ENCODE data around the gene NEDD4L.
A peak's percentile ranks its signal among the peaks of the same experiment; 100 is the strongest.

Gene NEDD4L

DNA sequence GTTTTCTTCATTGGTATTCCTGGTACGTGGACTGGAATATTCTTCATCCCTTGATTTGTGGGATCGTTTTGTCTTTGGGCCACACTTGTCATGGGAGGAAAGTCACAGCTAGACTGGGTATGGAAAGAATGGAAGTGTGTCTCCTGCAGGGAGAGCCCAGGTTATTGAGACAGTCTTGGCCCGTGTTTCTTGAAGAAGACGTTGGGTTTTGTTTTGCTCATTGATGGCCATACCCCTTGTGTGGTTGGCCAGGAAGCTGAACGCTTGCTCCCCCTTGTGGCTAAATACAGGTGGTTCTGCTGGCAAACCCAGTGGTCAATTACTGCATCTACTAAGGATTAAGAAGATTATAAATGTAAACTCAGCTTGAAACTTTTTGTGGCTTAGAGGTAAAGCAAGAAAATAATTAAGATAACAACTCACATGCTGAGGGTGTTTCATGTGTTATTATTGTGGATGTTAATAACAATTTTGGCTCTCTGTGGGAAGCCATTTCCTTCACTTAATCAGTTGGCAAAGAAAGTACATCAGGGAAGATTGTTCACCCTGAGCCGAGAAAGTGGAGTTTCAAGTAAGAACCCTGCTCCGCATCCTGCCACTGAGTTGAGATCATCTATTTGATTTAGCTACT, 91.8 kb downstream of the NEDD4L start:
- H3K4me3 ChIP-seq (ENCODE audit: low read depth, low read length), result peak overlapping the region; percentile 72

DNA sequence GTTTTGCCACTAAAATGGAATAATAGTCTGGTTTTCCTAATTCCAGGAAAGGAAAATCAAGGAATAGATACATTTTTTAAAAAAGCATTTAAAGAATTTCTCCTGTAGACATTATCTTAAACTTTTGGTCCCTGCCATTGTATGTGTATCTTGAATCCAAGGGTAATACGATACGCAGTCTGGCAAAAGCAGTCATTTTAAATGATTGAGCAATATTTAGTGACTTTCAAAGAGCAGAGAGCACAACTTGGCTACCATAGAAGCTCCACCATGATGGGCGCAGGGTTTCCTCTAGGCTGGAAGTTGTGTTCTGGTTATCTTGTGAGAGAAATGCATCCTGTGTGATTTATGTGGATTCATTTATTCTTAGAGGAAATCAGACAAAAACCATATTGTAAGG, 92.9 kb downstream of the NEDD4L start:
- Histone ChIP-seq H3K79me2 (ENCODE audit: control insufficient read depth, insufficient read depth, low read length, unreplicated experiment) (peaks cover 8% of the 10 kb centered on the region), H3K36me3 (ENCODE audit: insufficient read depth, low read length) (no peaks in the 10 kb centered on the region), H3K4me1 (ENCODE audit: control insufficient read depth, insufficient read depth, low read length, unreplicated experiment) (peaks cover 8% of the 10 kb centered on the region), H3K27me3 (ENCODE audit: insufficient read depth, low read length) (no peaks in the 10 kb centered on the region), H3K4me3 (ENCODE audit: low read depth, low read length) (no peak overlapping the region), H2AFZ (ENCODE audit: low read length, unreplicated experiment) (no peak overlapping the region), H3K27ac (ENCODE audit: low read depth, low read length) (no peak overlapping the region)

More for the DNA sequence above, 91.8 kb downstream of the NEDD4L start:
- peaks cover 8% of the 10 kb centered on the region for H3K4me1 ChIP-seq (ENCODE audit: control insufficient read depth, insufficient read depth, low read length, unreplicated experiment)
- peak overlapping the region; percentile 5; the same call in 1 of the 2 replicates for H3K27ac ChIP-seq (ENCODE audit: low read depth, low read length)
- H3K79me2 ChIP-seq (ENCODE audit: control insufficient read depth, insufficient read depth, low read length, unreplicated experiment), result peaks cover 8% of the 10 kb centered on the region
- no peaks in the 10 kb centered on the region for H3K27me3 ChIP-seq (ENCODE audit: insufficient read depth, low read length)
- H2AFZ ChIP-seq (ENCODE audit: low read length, unreplicated experiment), result peak overlapping the region; percentile 68
- no peaks in the 10 kb centered on the region for H3K36me3 ChIP-seq (ENCODE audit: insufficient read depth, low read length)

- Histone ChIP-seq H3K36me3 (ENCODE audit: insufficient read depth, low read length) (no peaks in the 10 kb centered on the region), H2AFZ (ENCODE audit: low read length, unreplicated experiment) (no peak overlapping the region), H3K27me3 (ENCODE audit: insufficient read depth, low read length) (no peaks in the 10 kb centered on the region), H3K27ac (ENCODE audit: low read depth, low read length) (no peak overlapping the region), H3K79me2 (ENCODE audit: control insufficient read depth, insufficient read depth, low read length, unreplicated experiment) (peaks cover 8% of the 10 kb centered on the region), H3K4me3 (ENCODE audit: low read depth, low read length) (no peak overlapping the region), H3K4me1 (ENCODE audit: control insufficient read depth, insufficient read depth, low read length, unreplicated experiment) (peaks cover 8% of the 10 kb centered on the region)
These were observed 95.7 kb downstream of the NEDD4L start for GRCh38 chr18:58139459-58140386.

DNA sequence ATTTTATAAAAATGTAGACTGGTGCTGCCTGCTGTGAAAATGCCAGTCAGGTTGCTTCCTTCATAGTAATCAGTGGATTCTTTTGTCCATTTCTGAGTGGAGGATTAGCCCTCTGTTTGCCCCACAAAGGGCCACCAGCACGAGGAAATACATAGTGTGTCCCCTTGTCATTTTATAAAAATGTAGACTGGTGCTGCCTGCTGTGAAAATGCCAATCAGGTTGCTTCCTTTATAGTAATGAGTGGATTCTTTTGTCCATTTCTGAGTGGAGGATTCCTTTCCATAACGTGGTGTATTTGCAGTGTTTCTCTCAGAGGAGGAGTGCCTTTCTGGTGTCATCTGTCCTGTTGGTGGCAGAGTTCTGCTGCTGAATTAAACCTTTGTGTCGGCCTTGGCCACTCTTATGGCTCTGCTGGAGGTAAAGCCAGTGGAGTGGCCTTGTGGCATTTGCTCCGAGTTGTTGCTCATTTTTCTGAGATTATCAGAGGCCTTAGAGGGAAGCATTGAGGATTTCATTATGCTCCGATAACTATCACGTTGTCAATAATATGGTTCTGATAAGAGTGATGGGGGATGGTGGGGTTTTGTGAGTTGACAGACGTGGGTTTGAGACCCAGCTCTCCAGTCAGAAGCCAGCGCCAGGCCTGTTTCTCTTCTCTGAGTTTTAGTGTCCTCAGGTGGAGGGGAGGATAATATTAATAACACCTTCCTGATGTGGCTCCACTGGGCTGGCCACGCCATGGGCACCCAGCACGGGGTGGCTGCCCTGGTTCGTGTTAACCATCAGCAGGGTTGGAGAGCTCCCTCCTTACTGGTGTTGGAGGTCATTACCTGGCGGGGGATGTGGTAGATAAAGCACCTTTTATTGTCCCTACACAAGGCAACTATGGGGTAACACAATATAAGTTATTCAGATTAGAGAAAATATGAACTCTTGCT, 96.6 kb downstream of the NEDD4L start:
- Histone ChIP-seq H3K27me3 (ENCODE audit: insufficient read depth, low read length) (no peaks in the 10 kb centered on the region), H3K27ac (ENCODE audit: low read depth, low read length) (no peak overlapping the region), H3K36me3 (ENCODE audit: insufficient read depth, low read length) (no peaks in the 10 kb centered on the region), H3K4me1 (ENCODE audit: control insufficient read depth, insufficient read depth, low read length, unreplicated experiment) (no peaks in the 10 kb centered on the region), H3K4me3 (ENCODE audit: low read depth, low read length) (no peak overlapping the region), H3K79me2 (ENCODE audit: control insufficient read depth, insufficient read depth, low read length, unreplicated experiment) (peaks cover 8% of the 10 kb centered on the region), H2AFZ (ENCODE audit: low read length, unreplicated experiment) (no peak overlapping the region)

- Histone ChIP-seq H3K27ac (ENCODE audit: low read depth, low read length) (no peak overlapping the region), H2AFZ (ENCODE audit: low read length, unreplicated experiment) (no peak overlapping the region), H3K4me1 (ENCODE audit: control insufficient read depth, insufficient read depth, low read length, unreplicated experiment) (no peaks in the 10 kb centered on the region), H3K36me3 (ENCODE audit: insufficient read depth, low read length) (no peaks in the 10 kb centered on the region), H3K79me2 (ENCODE audit: control insufficient read depth, insufficient read depth, low read length, unreplicated experiment) (peaks cover 8% of the 10 kb centered on the region), H3K4me3 (ENCODE audit: low read depth, low read length) (no peak overlapping the region), H3K27me3 (ENCODE audit: insufficient read depth, low read length) (no peaks in the 10 kb centered on the region)
These were observed 99.4 kb downstream of the NEDD4L start for GRCh38 chr18:58143386-58143785.

GRCh38 chr18:58144106-58144505, 100.1 kb downstream of the NEDD4L start:
- H3K27me3 ChIP-seq (ENCODE audit: insufficient read depth, low read length), result no peaks in the 10 kb centered on the region
- no peaks in the 10 kb centered on the region for H3K4me1 ChIP-seq (ENCODE audit: control insufficient read depth, insufficient read depth, low read length, unreplicated experiment)
- no peaks in the 10 kb centered on the region for H3K36me3 ChIP-seq (ENCODE audit: insufficient read depth, low read length)
- no peak overlapping the region for H3K27ac ChIP-seq (ENCODE audit: low read depth, low read length)
- H3K4me3 ChIP-seq (ENCODE audit: low read depth, low read length), result no peak overlapping the region
- H2AFZ ChIP-seq (ENCODE audit: low read length, unreplicated experiment), result no peak overlapping the region
- peaks cover 8% of the 10 kb centered on the region for H3K79me2 ChIP-seq (ENCODE audit: control insufficient read depth, insufficient read depth, low read length, unreplicated experiment)

- Histone ChIP-seq H3K4me3 (ENCODE audit: low read depth, low read length) (no peak overlapping the region), H3K27me3 (ENCODE audit: insufficient read depth, low read length) (no peaks in the 10 kb centered on the region), H2AFZ (ENCODE audit: low read length, unreplicated experiment) (no peak overlapping the region), H3K4me1 (ENCODE audit: control insufficient read depth, insufficient read depth, low read length, unreplicated experiment) (no peaks in the 10 kb centered on the region), H3K36me3 (ENCODE audit: insufficient read depth, low read length) (no peaks in the 10 kb centered on the region), H3K79me2 (ENCODE audit: control insufficient read depth, insufficient read depth, low read length, unreplicated experiment) (peaks cover 3% of the 10 kb centered on the region), H3K27ac (ENCODE audit: low read depth, low read length) (no peak overlapping the region)
These were observed 100.8 kb downstream of the NEDD4L start for GRCh38 chr18:58144671-58145285.

GRCh38 chr18:58146099-58146498, 102.1 kb downstream of the NEDD4L start:
- H3K36me3 ChIP-seq (ENCODE audit: insufficient read depth, low read length), result no peaks in the 10 kb centered on the region
- no peaks in the 10 kb centered on the region for H3K79me2 ChIP-seq (ENCODE audit: control insufficient read depth, insufficient read depth, low read length, unreplicated experiment)
- no peaks in the 10 kb centered on the region for H3K27me3 ChIP-seq (ENCODE audit: insufficient read depth, low read length)
- H2AFZ ChIP-seq (ENCODE audit: low read length, unreplicated experiment), result no peak overlapping the region
- H3K4me3 ChIP-seq (ENCODE audit: low read depth, low read length), result no peak overlapping the region
- H3K4me1 ChIP-seq (ENCODE audit: control insufficient read depth, insufficient read depth, low read length, unreplicated experiment), result no peaks in the 10 kb centered on the region
- H3K27ac ChIP-seq (ENCODE audit: low read depth, low read length), result no peak overlapping the region

GRCh38 chr18:58148954-58149471, 105.0 kb downstream of the NEDD4L start:
- Histone ChIP-seq H3K79me2 (ENCODE audit: control insufficient read depth, insufficient read depth, low read length, unreplicated experiment) (no peaks in the 10 kb centered on the region), H2AFZ (ENCODE audit: low read length, unreplicated experiment) (no peak overlapping the region)

GRCh38 chr18:58150772-58151171, 106.7 kb downstream of the NEDD4L start:
- no peaks in the 10 kb centered on the region for H3K36me3 ChIP-seq (ENCODE audit: insufficient read depth, low read length)
- H3K27me3 ChIP-seq (ENCODE audit: insufficient read depth, low read length), result no peaks in the 10 kb centered on the region
- H3K4me3 ChIP-seq (ENCODE audit: low read depth, low read length), result no peak overlapping the region
- no peaks in the 10 kb centered on the region for H3K79me2 ChIP-seq (ENCODE audit: control insufficient read depth, insufficient read depth, low read length, unreplicated experiment)
- no peak overlapping the region for H3K27ac ChIP-seq (ENCODE audit: low read depth, low read length)
- no peak overlapping the region for H2AFZ ChIP-seq (ENCODE audit: low read length, unreplicated experiment)
- H3K4me1 ChIP-seq (ENCODE audit: control insufficient read depth, insufficient read depth, low read length, unreplicated experiment), result no peaks in the 10 kb centered on the region

More at GRCh38 chr18:58148954-58149471, 105.0 kb downstream of the NEDD4L start:
- no peaks in the 10 kb centered on the region for H3K36me3 ChIP-seq (ENCODE audit: insufficient read depth, low read length)
- no peak overlapping the region for H3K27ac ChIP-seq (ENCODE audit: low read depth, low read length)
- no peaks in the 10 kb centered on the region for H3K4me1 ChIP-seq (ENCODE audit: control insufficient read depth, insufficient read depth, low read length, unreplicated experiment)
- no peaks in the 10 kb centered on the region for H3K27me3 ChIP-seq (ENCODE audit: insufficient read depth, low read length)
- H3K4me3 ChIP-seq (ENCODE audit: low read depth, low read length), result no peak overlapping the region
